Measurements from ENCODE around the gene BEST4.
"Not testable (repeated sequence)": the region's sequence is repeated elsewhere in the genome, so short reads cannot be mapped to it uniquely, and the experiment has no call there.

GRCh38 chr1:44797886-44798285, 9.9 kb upstream of the BEST4 start:
- TF ChIP-seq POLR2A (IDR thresholded peaks at IDR 0.05; ENCODE audit: extremely low read depth, insufficient read length); CTCF (IDR thresholded peaks at IDR 0.05; ENCODE audit: low read depth, low read length): not testable (repeated sequence)
